GM19035 (cell line): ENCODE results near the gene KIF3A.
A peak's percentile ranks its signal among the peaks of the same experiment; 100 is the strongest.

Source experiments
- ATAC-seq: cut with Tn5 transposase; IDR thresholded peaks from one replicate; pipeline ENCODE4 v1.9.1; 2021; ENCODE audit not compliant: unreplicated experiment

KIF3A gene

GRCh38 chr5:132679717-132680380 is 57.5 kb downstream of the KIF3A start:
- no peak for ATAC-seq

- no peak for ATAC-seq
Measured at GRCh38 chr5:132679166-132679565, 58.2 kb downstream of the KIF3A start.

GRCh38 chr5:132678735-132679134 is 58.6 kb downstream of the KIF3A start:
- ATAC-seq: no peak

- no peak for ATAC-seq
Measured at GRCh38 chr5:132677682-132678400, 59.5 kb downstream of the KIF3A start.

DNA sequence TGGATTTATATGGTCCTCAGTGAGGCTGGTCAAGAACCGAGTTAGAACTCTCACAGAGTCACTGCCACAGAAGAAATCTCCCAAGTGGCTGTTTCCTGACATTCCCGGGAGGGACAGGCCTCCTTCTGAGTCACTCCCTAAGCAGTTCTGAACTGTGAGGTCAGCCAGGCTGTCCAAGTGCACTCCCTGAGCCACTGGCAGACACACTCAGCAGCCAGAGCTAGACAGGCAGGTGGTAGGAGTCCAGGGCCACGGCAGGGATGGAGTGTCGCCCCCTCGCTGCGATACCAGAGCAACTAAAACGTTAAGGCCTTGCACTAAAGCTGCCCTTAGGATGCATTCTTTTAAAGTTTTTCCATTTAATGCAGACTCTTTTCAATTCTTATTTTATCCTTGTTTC is 60.2 kb downstream of the KIF3A start:
- no peak for ATAC-seq

GRCh38 chr5:132675936-132676689 is 61.2 kb downstream of the KIF3A start:
- ATAC-seq: no peak

DNA sequence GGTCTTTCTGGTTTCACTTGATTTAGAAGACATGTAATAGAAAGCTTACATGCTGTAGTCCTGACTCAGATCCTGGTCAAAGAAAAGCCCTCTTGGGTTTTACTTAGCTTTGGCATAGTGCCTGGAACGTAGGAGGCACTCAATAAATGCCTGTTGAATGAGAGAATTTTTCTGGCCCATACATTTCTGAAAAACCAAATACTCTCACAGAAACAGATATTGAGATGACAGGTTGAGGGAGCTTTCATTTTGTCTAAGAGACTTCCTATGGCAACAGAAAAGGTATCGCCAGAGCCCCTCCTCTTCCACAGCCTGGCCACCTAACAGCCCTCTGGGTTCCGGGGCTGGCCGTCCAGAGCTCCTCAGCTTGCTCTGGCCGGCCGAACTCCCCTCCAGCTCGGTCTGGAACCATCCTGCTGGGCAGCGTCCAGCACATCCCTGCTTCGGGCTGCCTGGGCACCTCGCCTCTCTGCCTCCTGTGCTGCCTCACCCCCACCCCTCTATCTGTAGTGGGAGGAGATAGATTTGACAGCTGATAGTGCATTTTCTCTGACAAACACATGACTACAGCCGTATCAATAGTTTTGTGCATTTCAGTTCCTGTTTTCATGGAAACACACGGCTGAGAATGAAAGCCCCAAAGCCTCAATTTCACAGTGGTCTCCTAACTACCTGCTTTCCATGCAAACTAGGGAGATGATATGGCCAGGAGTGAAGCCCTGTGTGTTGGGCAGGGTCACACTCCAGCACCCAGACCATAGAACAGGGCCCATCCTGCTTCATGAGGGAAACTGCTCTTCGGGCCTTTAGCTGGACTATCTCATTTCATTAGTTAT is 62.5 kb downstream of the KIF3A start:
- ATAC-seq: peak; percentile 79

DNA sequence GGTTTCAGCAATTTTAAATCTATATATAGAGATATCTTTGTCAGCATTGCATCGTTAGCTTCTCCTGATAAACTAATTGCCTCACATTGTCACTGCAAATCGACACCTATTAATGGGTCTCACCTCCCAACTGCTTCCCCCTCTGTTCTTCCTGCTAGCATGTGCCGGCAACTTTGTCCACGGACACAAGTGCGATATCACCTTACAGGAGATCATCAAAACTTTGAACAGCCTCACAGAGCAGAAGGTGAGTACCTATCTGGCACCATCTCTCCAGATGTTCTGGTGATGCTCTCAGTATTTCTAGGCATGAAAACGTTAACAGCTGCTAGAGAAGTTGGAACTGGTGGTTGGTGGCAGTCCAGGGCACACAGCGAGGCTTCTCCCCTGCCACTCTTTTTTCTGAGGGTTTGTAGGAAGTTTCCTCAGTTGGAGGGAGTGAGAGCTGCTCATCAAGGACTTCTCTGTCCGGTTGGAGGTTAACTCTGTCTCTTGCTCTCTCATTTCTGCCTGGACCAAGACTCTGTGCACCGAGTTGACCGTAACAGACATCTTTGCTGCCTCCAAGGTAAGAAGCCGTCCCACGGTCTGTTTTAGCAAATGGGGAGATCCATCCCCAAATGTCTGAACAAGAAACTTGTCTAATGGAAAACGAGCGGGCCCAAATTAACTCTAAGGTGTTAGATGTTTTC is 63.3 kb downstream of the KIF3A start, which contains the start of gene IL4:
Gene IL4, plus strand, starts transcription at position 51 of the 692 bp plus-strand sequence. Its CDS starts 62 bp downstream, at position 113.
- ATAC-seq: peak; percentile 21

DNA sequence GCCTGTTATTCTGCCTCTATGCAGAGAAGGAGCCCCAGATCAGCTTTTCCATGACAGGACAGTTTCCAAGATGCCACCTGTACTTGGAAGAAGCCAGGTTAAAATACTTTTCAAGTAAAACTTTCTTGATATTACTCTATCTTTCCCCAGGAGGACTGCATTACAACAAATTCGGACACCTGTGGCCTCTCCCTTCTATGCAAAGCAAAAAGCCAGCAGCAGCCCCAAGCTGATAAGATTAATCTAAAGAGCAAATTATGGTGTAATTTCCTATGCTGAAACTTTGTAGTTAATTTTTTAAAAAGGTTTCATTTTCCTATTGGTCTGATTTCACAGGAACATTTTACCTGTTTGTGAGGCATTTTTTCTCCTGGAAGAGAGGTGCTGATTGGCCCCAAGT is 63.9 kb downstream of the KIF3A start:
- no peak for ATAC-seq

DNA sequence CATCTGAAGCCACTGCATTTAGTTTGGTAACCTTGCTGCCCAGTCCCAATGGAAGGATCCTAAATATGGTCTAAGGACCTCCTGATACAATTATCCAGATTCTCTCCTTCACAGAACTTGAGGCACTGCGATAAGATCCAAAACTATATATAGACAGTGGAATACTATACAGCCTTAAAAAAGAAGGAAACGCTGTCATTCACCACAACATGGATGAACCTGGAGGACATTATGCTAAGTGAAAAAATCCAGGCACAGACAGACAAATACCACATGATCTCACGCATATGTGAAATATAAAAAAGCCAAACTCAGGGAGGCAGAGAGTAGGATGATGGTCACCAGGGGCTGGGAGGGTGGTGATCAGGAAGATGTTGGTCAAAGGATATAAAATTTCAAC is 66.3 kb downstream of the KIF3A start:
- ATAC-seq: no peak

DNA sequence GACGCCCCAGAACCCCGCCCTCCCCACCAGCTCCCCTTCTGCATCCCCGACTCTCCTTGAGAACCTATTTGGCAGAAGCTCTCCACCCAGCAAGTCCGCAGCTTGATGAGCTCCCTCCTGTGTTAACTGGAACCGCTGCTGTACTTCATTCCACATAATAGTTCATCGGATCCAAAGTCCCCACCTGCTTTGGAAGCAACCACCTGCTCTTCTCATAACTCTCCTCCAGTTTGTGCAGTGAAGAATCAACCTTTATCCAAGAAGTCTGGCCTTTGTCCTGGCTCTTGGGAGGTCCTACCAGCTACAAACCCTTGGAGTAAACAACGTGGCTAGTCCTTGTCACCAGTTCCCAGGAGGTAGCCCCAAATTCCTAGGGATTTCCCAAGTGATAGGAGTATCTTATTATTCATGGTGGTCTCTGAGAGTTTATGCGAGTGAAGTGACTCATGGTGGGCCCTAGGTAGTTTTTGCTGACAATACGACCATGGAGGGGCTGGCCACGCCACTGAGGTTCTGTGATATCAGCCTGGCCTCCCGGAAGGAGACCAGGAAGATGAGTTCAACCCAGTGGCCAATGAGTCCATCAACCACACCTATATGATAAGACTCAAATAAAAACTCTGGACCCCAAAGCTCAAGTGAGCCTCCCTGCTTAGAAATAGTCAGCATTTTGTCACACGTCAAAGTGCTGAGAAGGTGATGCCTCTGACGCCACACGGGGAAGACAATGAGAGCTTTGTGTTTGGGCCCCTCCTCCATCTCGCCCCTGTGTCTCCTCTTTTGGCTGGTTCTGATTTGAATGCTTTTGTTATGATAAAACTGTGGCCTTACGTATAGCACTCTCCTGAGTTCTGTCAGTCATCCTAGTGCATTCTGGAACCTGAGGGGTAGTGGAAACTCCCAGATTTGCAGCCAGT is 67.1 kb downstream of the KIF3A start:
- no peak for ATAC-seq

- ATAC-seq: no peak
Measured at GRCh38 chr5:132669455-132669820, 67.9 kb downstream of the KIF3A start.

DNA sequence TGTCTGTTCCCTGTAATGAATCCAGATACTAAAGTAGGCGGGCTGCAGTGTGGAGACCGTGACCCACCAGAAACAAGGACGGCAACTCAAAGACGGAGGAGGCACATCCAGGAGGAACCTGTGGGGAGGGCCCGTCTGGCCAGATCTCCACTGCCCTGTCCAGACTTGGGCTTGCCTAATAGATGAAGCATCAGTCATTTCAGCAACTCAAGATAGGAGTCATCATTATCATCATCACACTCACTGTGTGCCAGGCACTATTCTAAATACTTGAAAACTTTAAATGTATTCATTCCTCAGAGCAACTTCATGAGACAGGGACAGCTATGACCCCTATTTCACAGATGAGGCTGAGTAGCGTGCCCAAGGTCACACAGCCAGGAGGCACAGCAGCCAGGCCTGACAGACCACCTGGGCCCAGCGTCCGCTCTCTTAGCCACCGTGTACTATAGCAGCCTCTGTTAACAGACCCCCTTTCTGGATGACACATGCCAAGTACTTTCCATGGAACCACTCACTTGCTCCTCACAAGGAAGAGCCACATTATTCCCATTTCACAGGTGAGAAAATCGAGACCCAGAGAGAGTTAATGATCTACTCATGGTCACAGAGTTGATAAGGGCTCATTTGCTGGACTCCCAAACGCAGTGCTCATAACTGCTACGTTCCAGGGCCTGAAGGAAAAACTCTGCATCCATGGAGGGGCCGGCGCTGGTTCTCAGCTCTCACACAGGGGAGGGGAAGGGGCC is 68.5 kb downstream of the KIF3A start:
- no peak for ATAC-seq

GRCh38 chr5:132667761-132668705 is 69.3 kb downstream of the KIF3A start:
- no peak for ATAC-seq

DNA sequence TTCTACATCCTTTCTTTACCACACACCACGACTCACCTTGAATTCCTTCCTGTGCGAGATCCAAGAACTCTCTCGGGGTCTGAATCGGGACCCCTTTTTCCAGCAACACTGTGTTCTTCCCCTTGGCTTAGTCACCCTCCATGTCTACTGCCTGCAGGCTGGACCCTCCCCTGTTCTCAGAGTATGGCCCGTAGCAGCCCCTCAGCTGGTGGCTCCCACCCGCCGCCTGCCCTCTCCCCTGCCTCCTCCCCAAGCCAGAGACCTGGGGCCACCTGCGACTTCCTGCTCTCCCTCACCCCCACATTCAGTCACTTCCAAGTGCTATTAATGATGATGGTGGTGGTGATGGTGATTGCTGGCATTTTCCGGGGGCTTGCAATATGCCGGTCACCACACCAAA is 70.0 kb downstream of the KIF3A start:
- no peak for ATAC-seq

GRCh38 chr5:132666310-132667123 is 70.8 kb downstream of the KIF3A start:
- no peak for ATAC-seq

- ATAC-seq: no peak
Measured at GRCh38 chr5:132665574-132666080, 71.7 kb downstream of the KIF3A start.
